SKM-1 (cell line): ENCODE measurements around the gene RTN4R.
"Not testable (repeated sequence)": the region's sequence is repeated elsewhere in the genome, so short reads cannot be mapped to it uniquely, and the experiment has no call there.

Source experiments
- DNase-seq: peaks from one replicate; lab custom pipeline; 2025; ENCODE audit not compliant: unreplicated experiment; lab: John Stamatoyannopoulos, UW

RTN4R gene

GRCh38 chr22:20272700-20273099 is 4.6 kb upstream of the RTN4R start:
- DNase-seq: no peak

- no peak for DNase-seq
Observed at GRCh38 chr22:20272174-20272573, 4.1 kb upstream of the RTN4R start.

GRCh38 chr22:20271114-20271994 is 3.2 kb upstream of the RTN4R start:
- no peak for DNase-seq

- not testable (repeated sequence) for DNase-seq
Observed at GRCh38 chr22:20270190-20271113, 2.3 kb upstream of the RTN4R start.

GRCh38 chr22:20269673-20270072 is 1.6 kb upstream of the RTN4R start:
- not testable (repeated sequence) for DNase-seq

GRCh38 chr22:20269201-20269600 is 1.1 kb upstream of the RTN4R start:
- not testable (repeated sequence) for DNase-seq

- no peak for DNase-seq
Observed at GRCh38 chr22:20267441-20268278, 458 bp downstream of the RTN4R start.

- not testable (repeated sequence) for DNase-seq
Observed at GRCh38 chr22:20266667-20267440, 1.3 kb downstream of the RTN4R start.

GRCh38 chr22:20265772-20266666 is 2.1 kb downstream of the RTN4R start:
- not testable (repeated sequence) for DNase-seq

- no peak for DNase-seq
Observed at GRCh38 chr22:20264614-20265452, 3.3 kb downstream of the RTN4R start.

- not testable (repeated sequence) for DNase-seq
Observed at GRCh38 chr22:20263404-20264281, 4.5 kb downstream of the RTN4R start.

GRCh38 chr22:20262582-20263147 is 5.5 kb downstream of the RTN4R start:
- DNase-seq: no peak

- DNase-seq: no peak
Observed at GRCh38 chr22:20261848-20262581, 6.1 kb downstream of the RTN4R start.

GRCh38 chr22:20260071-20260765 is 7.9 kb downstream of the RTN4R start:
- DNase-seq: no peak

GRCh38 chr22:20259327-20259688 is 8.8 kb downstream of the RTN4R start:
- no peak for DNase-seq
